H1 (cell line): ENCODE results near the gene KDM4E.

ENCODE experiments used
- CHD1 ChIP-seq: IDR thresholded peaks from 2 replicates; pipeline ENCODE4 v1.6.1; 2012; ENCODE audit warnings: low read depth, low read length, improper control_type of control experiment
- CHD2 ChIP-seq: IDR thresholded peaks from 2 replicates; pipeline ENCODE4 v1.6.1; 2012; ENCODE audit warnings: low read length, improper control_type of control experiment
- CHD7 ChIP-seq: fragments of 300-600 bp; sonication (generic); IDR thresholded peaks from 2 replicates; pipeline ENCODE4 v1.7.1; 2012; ENCODE audit warnings: low read length, moderate library complexity, mild to moderate bottlenecking, inconsistent platforms; ENCODE audit not compliant: insufficient replicate concordance
- CTCF ChIP-seq, 3 experiments: IDR thresholded peaks; 1 replicate in 2 of 3; 2 replicates in 1 of 3; pipeline versions ENCODE4 v1.5.1 to v1.6.1; 2011; ENCODE audit warnings: low read length in 3 of 3, mild to moderate bottlenecking in 3 of 3, inconsistent platforms in 2 of 3, low read depth in 1 of 3, moderate library complexity in 1 of 3; ENCODE audit not compliant: insufficient read depth in 1 of 3; ENCODE audit errors: control extremely low read depth in 1 of 3
- EZH2 ChIP-seq: fragments of 200-600 bp; sonication (generic); IDR thresholded peaks from 2 replicates; pipeline ENCODE4 v1.7.1; 2012; ENCODE audit warnings: low read depth, mild to moderate bottlenecking, moderate library complexity, low read length, inconsistent platforms; ENCODE audit not compliant: severe bottlenecking
- FOSL1 ChIP-seq: IDR thresholded peaks from 2 replicates; pipeline ENCODE4 v1.6.1; 2011; ENCODE audit warnings: mild to moderate bottlenecking, low read depth, low read length, moderate library complexity; ENCODE audit not compliant: insufficient read depth
- JUND ChIP-seq: IDR thresholded peaks from 2 replicates; pipeline ENCODE4 v1.6.1; 2011; ENCODE audit warnings: mild to moderate bottlenecking, improper control_type of control experiment, low read length
- KDM1A ChIP-seq: fragments of 200-600, 300-600 bp; sonication (generic); IDR thresholded peaks from 2 replicates; pipeline ENCODE4 v1.7.1; 2016; ENCODE audit warnings: mild to moderate bottlenecking, low read length, borderline replicate concordance
- NRF1 ChIP-seq: IDR thresholded peaks from 2 replicates; pipeline ENCODE4 v1.6.1; 2011; ENCODE audit warnings: mild to moderate bottlenecking, low read depth, low read length, improper control_type of control experiment
- PHF8 ChIP-seq: fragments of 200-600 bp; sonication (generic); conservative IDR thresholded peaks from 2 replicates; pipeline ENCODE4 v1.7.1; 2012; ENCODE audit warnings: low read depth, mild to moderate bottlenecking, inconsistent platforms, low read length, moderate library complexity
- POLR2A ChIP-seq, 2 experiments: IDR thresholded peaks; 1 replicate in 1 of 2; 2 replicates in 1 of 2; pipeline ENCODE4 v1.6.1; 2011; ENCODE audit warnings: low read depth in 2 of 2, low read length in 2 of 2, mild to moderate bottlenecking in 2 of 2; ENCODE audit errors: control extremely low read depth in 1 of 2
- POU5F1 ChIP-seq: IDR thresholded peaks from 2 replicates; pipeline ENCODE4 v1.6.1; 2011; ENCODE audit warnings: low read depth, mild to moderate bottlenecking, low read length, moderate library complexity
- RFX5 ChIP-seq: IDR thresholded peaks from 2 replicates; pipeline ENCODE4 v1.6.1; 2011; ENCODE audit warnings: low read depth, low read length, improper control_type of control experiment, borderline replicate concordance
- SP2 ChIP-seq: IDR thresholded peaks from 2 replicates; pipeline ENCODE4 v1.6.1; 2012; ENCODE audit warnings: mild to moderate bottlenecking, low read length, inconsistent platforms

- TF ChIP-seq EZH2, result no peak
- TF ChIP-seq NRF1, result no peak
- no peak for TF ChIP-seq KDM1A
- TF ChIP-seq SP2, result no peak
- no peak for TF ChIP-seq JUND
- no peak for TF ChIP-seq RFX5
- TF ChIP-seq CHD1, result no peak
- no peak for TF ChIP-seq CHD2
- no peak for TF ChIP-seq CTCF (IDR thresholded peaks at IDR 0.05; ENCODE audit: control extremely low read depth in 1 of 3, insufficient read depth in 1 of 3, low read depth in 1 of 3, low read length in 3 of 3)
- no peak for TF ChIP-seq POU5F1
- TF ChIP-seq PHF8, result no peak
- TF ChIP-seq FOSL1, result no peak
- no peak for TF ChIP-seq POLR2A (IDR thresholded peaks at IDR 0.05; ENCODE audit: control extremely low read depth in 1 of 2, low read depth in 2 of 2, low read length in 2 of 2)
- no peak for TF ChIP-seq CHD7
These were observed 25.6 kb downstream of the KDM4E start for GRCh38 chr11:95050595-95051202.
